K562 (cell line): ENCODE results near the gene IRF6.

Experiments
- CHD4 ChIP-seq: fragments of 200-600 bp; sonication (generic); IDR thresholded peaks from 3 replicates; pipeline ENCODE4 v1.6.1; 2012; ENCODE audit warnings: low read depth, mild to moderate bottlenecking, mixed read lengths, low read length, inconsistent platforms; ENCODE audit not compliant: insufficient read depth, insufficient replicate concordance, poor library complexity, severe bottlenecking
- EGR1 ChIP-seq: fragments of 450-650 bp; conservative IDR thresholded peaks from 2 replicates; pipeline ENCODE4 v1.6.1; 2017; ENCODE audit warnings: mild to moderate bottlenecking
- MYC ChIP-seq, 2 experiments: fragments of 250-450 bp in 1 of 2; sonication (Bioruptor Pico) in 1 of 2; IDR thresholded peaks; 2 replicates each; pipeline versions ENCODE4 v1.5.1 to v1.6.1; 2012 to 2021; ENCODE audit warnings: low read depth in 2 of 2, borderline replicate concordance in 1 of 2, improper control_type of control experiment in 1 of 2, low read length in 1 of 2, mild to moderate bottlenecking in 1 of 2, moderate library complexity in 1 of 2
- POLR2A ChIP-seq: fragments of 450-650 bp; conservative IDR thresholded peaks from 2 replicates; pipeline ENCODE4 v1.6.1; 2016
- SREBF2 ChIP-seq: sonication (generic); formaldehyde crosslinking; IDR thresholded peaks from 2 replicates; pipeline ENCODE4 v1.4.0; 2020; ENCODE audit warnings: mild to moderate bottlenecking, missing genetic modification reagents
- ZBTB49 ChIP-seq: sonication (generic); formaldehyde crosslinking; IDR thresholded peaks from 2 replicates; pipeline ENCODE4 v1.8.0; 2022; ENCODE audit warnings: missing genetic modification reagents, mild to moderate bottlenecking, borderline replicate concordance
- TF ChIP-seq, protein P1 (sequence below), 3 experiments: IDR thresholded peaks in 2 of 3; conservative IDR thresholded peaks in 1 of 3; 2 replicates each; pipeline ENCODE4 v1.5.1; 2011 to 2012; ENCODE audit warnings: low read length in 3 of 3, mild to moderate bottlenecking in 3 of 3, control low read depth in 2 of 3, improper control_type of control experiment in 1 of 3, inconsistent platforms in 1 of 3, low read depth in 1 of 3, mixed read lengths in 1 of 3, moderate library complexity in 1 of 3; ENCODE audit not compliant: insufficient read depth in 2 of 3
- TF ChIP-seq, protein P2 (sequence below): fragments of 250-450 bp; sonication (Bioruptor Pico); IDR thresholded peaks from 2 replicates; pipeline ENCODE4 v1.5.0; 2020; ENCODE audit warnings: mild to moderate bottlenecking, borderline replicate concordance
- TF ChIP-seq, protein P3 (sequence below): sonication (generic); formaldehyde crosslinking; IDR thresholded peaks from 2 replicates; pipeline ENCODE4 v1.8.1; 2023; ENCODE audit warnings: mild to moderate bottlenecking, missing genetic modification reagents, moderate library complexity

DNA sequence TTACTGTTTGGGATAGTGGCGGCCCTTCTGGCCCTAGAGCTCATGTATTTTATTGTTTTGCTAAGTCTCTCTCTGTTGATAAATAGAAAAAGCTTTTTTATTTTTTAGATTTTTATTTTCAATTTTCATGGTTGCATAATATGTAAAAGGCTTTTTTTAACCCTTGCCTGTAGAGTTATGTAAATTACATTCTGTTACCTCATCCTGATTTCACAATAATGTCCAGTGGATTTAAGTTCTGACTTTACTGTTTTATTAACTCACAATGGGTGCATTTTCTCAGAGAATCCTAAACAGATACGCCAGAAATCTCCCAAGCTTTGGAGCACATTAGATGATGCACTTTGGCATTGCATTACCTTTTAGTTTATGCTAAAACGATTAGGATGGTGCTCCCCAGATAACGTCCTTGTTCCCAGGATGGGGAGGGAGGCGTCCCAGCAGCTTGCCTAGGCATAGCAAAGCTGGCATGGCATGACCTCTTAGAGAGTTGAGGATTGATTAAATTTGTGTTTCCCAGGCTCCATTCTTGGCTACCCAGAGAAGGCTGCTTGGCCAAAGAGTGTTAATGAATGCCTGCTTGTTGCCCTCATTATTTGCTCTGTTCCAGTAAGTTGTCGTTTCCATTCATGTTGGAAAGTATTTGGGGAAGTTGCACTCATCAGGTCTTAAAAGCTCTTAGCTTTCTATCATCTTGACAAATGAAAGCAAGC, 38.9 kb upstream of the IRF6 start:
- TF ChIP-seq, protein P1, sequence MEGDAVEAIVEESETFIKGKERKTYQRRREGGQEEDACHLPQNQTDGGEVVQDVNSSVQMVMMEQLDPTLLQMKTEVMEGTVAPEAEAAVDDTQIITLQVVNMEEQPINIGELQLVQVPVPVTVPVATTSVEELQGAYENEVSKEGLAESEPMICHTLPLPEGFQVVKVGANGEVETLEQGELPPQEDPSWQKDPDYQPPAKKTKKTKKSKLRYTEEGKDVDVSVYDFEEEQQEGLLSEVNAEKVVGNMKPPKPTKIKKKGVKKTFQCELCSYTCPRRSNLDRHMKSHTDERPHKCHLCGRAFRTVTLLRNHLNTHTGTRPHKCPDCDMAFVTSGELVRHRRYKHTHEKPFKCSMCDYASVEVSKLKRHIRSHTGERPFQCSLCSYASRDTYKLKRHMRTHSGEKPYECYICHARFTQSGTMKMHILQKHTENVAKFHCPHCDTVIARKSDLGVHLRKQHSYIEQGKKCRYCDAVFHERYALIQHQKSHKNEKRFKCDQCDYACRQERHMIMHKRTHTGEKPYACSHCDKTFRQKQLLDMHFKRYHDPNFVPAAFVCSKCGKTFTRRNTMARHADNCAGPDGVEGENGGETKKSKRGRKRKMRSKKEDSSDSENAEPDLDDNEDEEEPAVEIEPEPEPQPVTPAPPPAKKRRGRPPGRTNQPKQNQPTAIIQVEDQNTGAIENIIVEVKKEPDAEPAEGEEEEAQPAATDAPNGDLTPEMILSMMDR (IDR thresholded peaks at IDR 0.05 in 2 of 3, conservative IDR thresholded peaks at IDR 0.05 in 1 of 3; ENCODE audit: insufficient read depth in 2 of 3, low read depth in 1 of 3, low read length in 3 of 3): no peak
- TF ChIP-seq EGR1 (no peak), SREBF2 (CRISPR knock-in tag) (no peak), POLR2A (no peak), CHD4 (no peak), ZBTB49 (CRISPR knock-in tag) (no peak), MYC (IDR thresholded peaks at IDR 0.05; ENCODE audit: low read depth, low read length) (no peak), MYC (CRISPR knock-in tag; IDR thresholded peaks at IDR 0.05; ENCODE audit: borderline replicate concordance, low read depth) (no peak)
- TF ChIP-seq, protein P2, sequence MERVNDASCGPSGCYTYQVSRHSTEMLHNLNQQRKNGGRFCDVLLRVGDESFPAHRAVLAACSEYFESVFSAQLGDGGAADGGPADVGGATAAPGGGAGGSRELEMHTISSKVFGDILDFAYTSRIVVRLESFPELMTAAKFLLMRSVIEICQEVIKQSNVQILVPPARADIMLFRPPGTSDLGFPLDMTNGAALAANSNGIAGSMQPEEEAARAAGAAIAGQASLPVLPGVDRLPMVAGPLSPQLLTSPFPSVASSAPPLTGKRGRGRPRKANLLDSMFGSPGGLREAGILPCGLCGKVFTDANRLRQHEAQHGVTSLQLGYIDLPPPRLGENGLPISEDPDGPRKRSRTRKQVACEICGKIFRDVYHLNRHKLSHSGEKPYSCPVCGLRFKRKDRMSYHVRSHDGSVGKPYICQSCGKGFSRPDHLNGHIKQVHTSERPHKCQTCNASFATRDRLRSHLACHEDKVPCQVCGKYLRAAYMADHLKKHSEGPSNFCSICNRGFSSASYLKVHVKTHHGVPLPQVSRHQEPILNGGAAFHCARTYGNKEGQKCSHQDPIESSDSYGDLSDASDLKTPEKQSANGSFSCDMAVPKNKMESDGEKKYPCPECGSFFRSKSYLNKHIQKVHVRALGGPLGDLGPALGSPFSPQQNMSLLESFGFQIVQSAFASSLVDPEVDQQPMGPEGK (CRISPR knock-in tag): no peak
- TF ChIP-seq, protein P3, sequence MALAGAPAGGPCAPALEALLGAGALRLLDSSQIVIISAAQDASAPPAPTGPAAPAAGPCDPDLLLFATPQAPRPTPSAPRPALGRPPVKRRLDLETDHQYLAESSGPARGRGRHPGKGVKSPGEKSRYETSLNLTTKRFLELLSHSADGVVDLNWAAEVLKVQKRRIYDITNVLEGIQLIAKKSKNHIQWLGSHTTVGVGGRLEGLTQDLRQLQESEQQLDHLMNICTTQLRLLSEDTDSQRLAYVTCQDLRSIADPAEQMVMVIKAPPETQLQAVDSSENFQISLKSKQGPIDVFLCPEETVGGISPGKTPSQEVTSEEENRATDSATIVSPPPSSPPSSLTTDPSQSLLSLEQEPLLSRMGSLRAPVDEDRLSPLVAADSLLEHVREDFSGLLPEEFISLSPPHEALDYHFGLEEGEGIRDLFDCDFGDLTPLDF (CRISPR knock-in tag): no peak
